K562 (cell line): ENCODE measurements around the gene CORO6. TPM values are rescaled to one million over a fixed set of nuclear protein-coding genes. Genes with fewer than 3 reads are reported as not detected.

ENCODE experiments used
- ATF1 ChIP-seq, 2 experiments: fragments of 450-650 bp in 1 of 2; IDR thresholded peaks; 2 replicates each; pipeline ENCODE4 v1.6.1; 2016; ENCODE audit warnings: missing compliant biosample characterization in 1 of 2, missing genetic modification characterization in 1 of 2
- BCL6 ChIP-seq: fragments of 250-450 bp; sonication (Bioruptor Pico); IDR thresholded peaks from 2 replicates; pipeline ENCODE4 v1.4.0; 2020
- CEBPB ChIP-seq: fragments of 450-650 bp; IDR thresholded peaks from 2 replicates; pipeline ENCODE4 v1.6.1; 2016; ENCODE audit warnings: missing genetic modification characterization, missing compliant biosample characterization
- GABPB2 ChIP-seq: fragments of 250-450 bp; sonication (Bioruptor Pico); conservative IDR thresholded peaks from 2 replicates; pipeline ENCODE4 v1.5.1; 2021; ENCODE audit warnings: mild to moderate bottlenecking
- MAFK ChIP-seq: IDR thresholded peaks from 2 replicates; pipeline ENCODE4 v1.6.1; 2011; ENCODE audit warnings: low read length, improper control_type of control experiment
- MTF1 ChIP-seq: fragments of 250-450 bp; sonication (Bioruptor Pico); IDR thresholded peaks from 2 replicates; pipeline ENCODE4 v1.9.0; 2021; ENCODE audit warnings: moderate library complexity, mild to moderate bottlenecking, inconsistent platforms, borderline replicate concordance
- NELFE ChIP-seq: IDR thresholded peaks from 2 replicates; pipeline ENCODE4 v1.6.1; 2011; ENCODE audit warnings: mild to moderate bottlenecking; ENCODE audit not compliant: insufficient read depth, insufficient read length
- NFE2 ChIP-seq: IDR thresholded peaks from 2 replicates; pipeline ENCODE4 v1.6.1; 2014; ENCODE audit warnings: antibody characterized with exemption, low read depth
- NR2F6 ChIP-seq: fragments of 450-650 bp; formaldehyde crosslinking; IDR thresholded peaks from 2 replicates; pipeline ENCODE4 v1.4.0; 2020; ENCODE audit warnings: mild to moderate bottlenecking
- SRSF7 ChIP-seq: fragments of 200-400 bp; formaldehyde crosslinking; optimal IDR thresholded peaks from 2 replicates; pipeline ENCODE3; 2017; ENCODE audit warnings: mild to moderate bottlenecking, low read depth, low read length
- STAG1 ChIP-seq: sonication (generic); formaldehyde crosslinking; IDR thresholded peaks from 2 replicates; pipeline ENCODE4 v1.5.0; 2020; ENCODE audit warnings: missing genetic modification reagents, borderline replicate concordance
- STAT5A ChIP-seq: IDR thresholded peaks from 2 replicates; pipeline ENCODE4 v1.6.1; 2012; ENCODE audit warnings: low read length, inconsistent platforms, borderline replicate concordance
- STAT5B ChIP-seq: fragments of 250-450 bp; sonication (Bioruptor Pico); IDR thresholded peaks from 2 replicates; pipeline ENCODE4 v1.8.0; 2021; ENCODE audit warnings: mild to moderate bottlenecking, inconsistent platforms
- TAF7 ChIP-seq: fragments of 450-650 bp; IDR thresholded peaks from 2 replicates; pipeline ENCODE4 v1.6.1; 2016; ENCODE audit warnings: missing genetic modification characterization, missing compliant biosample characterization
- U2AF1 ChIP-seq: fragments of 200-400 bp; formaldehyde crosslinking; optimal IDR thresholded peaks from 2 replicates; pipeline ENCODE3; 2017; ENCODE audit warnings: mild to moderate bottlenecking, low read depth, low read length, moderate library complexity
- ZKSCAN8 ChIP-seq: fragments of 200-800 bp; sonication (Bioruptor generic); IDR thresholded peaks from 2 replicates; pipeline ENCODE4 v1.6.1; 2016; ENCODE audit warnings: missing genetic modification characterization, missing compliant biosample characterization
- ZNF41 ChIP-seq: fragments of 250-450 bp; sonication (Bioruptor Pico); conservative IDR thresholded peaks from 2 replicates; pipeline ENCODE4 v1.4.0; 2020; ENCODE audit warnings: mild to moderate bottlenecking
- polyA plus RNA-seq, 8 experiments: library from polyadenylated mRNA; depleted of rRNA in 4 of 8; stranded (reverse) in 5 of 8; unstranded in 3 of 8; fragments of >200 nt; fragmentation: Nextera tagmentation in 2 of 8; fragmentation: Illumina TruSeq in 1 of 8; extraction: Ambion mirVana in 2 of 8; extraction: Trizol in 1 of 8; gene quantifications; 2 replicates each; pipeline versions ENCODE4 v1.2.1 to v1.2.3, GENCODE V29; 2011 to 2014; ENCODE audit warnings: inconsistent platforms in 1 of 8, missing spikeins in 1 of 8
- total RNA-seq, 7 experiments: library from RNA; depleted of rRNA in 6 of 7; stranded (reverse); fragments of >200 nt in 6 of 7; fragmentation: Illumina TruSeq in 2 of 7; extraction: Trizol in 2 of 7; gene quantifications; 2 replicates each; pipeline versions ENCODE4 v1.2.1 to v1.2.3, GENCODE V29; 2011 to 2021; ENCODE audit warnings: low replicate concordance in 1 of 7
- TF ChIP-seq, protein P1 (sequence below): fragments of 250-450 bp; sonication (Bioruptor Pico); IDR thresholded peaks from 2 replicates; pipeline ENCODE4 v1.6.1; 2021; ENCODE audit warnings: mild to moderate bottlenecking
- TF ChIP-seq, protein P2 (sequence below): fragments of 250-450 bp; sonication (Bioruptor Pico); IDR thresholded peaks from 2 replicates; pipeline ENCODE4 v1.5.1; 2021; ENCODE audit warnings: mild to moderate bottlenecking
- TF ChIP-seq, protein P3 (sequence below): fragments of 450-650 bp; IDR thresholded peaks from 2 replicates; pipeline ENCODE4 v1.6.1; 2016; ENCODE audit warnings: antibody characterized with exemption
- TF ChIP-seq, protein P4 (sequence below), 2 experiments: IDR thresholded peaks; 2 replicates each; pipeline ENCODE4 v1.6.1; 2011; ENCODE audit warnings: borderline replicate concordance in 1 of 2, control low read depth in 1 of 2, low read depth in 1 of 2, low read length in 1 of 2, mild to moderate bottlenecking in 1 of 2, mixed read lengths in 1 of 2, moderate library complexity in 1 of 2; ENCODE audit not compliant: insufficient read depth in 1 of 2, insufficient read length in 1 of 2, poor library complexity in 1 of 2, severe bottlenecking in 1 of 2; ENCODE audit errors: extremely low read depth in 1 of 2

CORO6 gene
- total and polyA plus RNA-seq, 9 of the 15 experiments (the other 6 are each of a cell fraction or from before 2014, with no cell fraction given) = 0.04 to 11.9 (median 2.4) TPM

DNA sequence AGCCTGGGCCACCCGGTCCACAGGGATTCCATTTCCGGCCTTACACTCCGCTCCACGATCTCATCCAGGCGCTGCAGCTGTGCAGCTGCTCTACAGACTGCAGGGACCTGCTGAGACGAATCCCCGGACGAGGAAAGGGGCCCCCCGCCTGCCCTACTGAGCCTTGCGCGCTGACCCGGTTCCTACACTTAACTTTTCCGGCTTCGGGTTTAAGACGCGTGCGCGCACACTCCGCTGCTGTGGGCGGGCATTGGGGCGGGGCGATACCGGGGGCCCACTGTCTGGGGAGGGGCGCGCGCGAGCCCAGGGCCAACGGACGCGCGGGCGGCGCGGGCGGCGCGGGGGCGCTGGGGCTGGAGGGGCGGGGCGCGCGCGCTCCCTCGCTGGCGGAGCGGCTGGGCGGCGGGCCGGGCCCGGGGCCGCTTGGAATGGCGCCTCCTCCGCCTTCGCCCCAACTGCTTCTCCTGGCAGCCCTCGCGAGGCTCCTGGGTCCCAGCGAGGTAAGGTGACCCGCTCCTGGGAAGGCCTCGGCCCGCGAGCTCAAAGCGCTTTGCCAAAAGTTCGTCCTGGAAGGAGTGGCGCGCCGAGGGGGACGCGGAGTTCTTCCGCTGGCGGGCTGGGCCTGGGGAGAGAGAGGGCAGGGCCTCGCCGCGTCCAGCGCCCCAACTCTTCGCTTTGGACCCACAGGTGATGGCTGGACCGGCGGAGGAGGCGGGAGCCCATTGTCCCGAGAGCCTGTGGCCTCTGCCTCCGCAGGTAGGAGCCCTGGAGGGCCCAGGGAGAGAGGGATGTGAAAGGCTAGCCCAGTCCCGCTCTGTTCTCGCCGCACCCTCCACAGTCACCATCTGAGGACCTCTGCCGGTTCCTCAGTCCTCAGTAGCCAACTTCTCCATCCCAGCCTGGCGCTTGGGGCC is 54.1 kb downstream of the CORO6 start, which contains the start of gene TP53I13 (continued):
- no peak for TF ChIP-seq ZKSCAN8 (CRISPR knock-in tag)
- TF ChIP-seq STAT5A = no peak
- TF ChIP-seq, protein P1, sequence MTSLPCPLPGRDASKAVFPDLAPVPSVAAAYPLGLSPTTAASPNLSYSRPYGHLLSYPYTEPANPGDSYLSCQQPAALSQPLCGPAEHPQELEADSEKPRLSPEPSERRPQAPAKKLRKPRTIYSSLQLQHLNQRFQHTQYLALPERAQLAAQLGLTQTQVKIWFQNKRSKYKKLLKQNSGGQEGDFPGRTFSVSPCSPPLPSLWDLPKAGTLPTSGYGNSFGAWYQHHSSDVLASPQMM = no peak
- TF ChIP-seq, protein P2, sequence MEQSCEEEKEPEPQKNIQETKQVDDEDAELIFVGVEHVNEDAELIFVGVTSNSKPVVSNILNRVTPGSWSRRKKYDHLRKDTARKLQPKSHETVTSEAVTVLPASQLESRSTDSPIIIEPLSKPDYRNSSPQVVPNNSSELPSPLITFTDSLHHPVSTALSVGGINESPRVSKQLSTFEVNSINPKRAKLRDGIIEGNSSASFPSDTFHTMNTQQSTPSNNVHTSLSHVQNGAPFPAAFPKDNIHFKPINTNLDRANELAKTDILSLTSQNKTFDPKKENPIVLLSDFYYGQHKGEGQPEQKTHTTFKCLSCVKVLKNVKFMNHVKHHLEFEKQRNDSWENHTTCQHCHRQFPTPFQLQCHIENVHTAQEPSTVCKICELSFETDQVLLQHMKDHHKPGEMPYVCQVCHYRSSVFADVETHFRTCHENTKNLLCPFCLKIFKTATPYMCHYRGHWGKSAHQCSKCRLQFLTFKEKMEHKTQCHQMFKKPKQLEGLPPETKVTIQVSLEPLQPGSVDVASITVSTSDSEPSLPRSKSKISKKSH (CRISPR knock-in tag) = no peak
- TF ChIP-seq CEBPB (tag) = no peak
- TF ChIP-seq MTF1 (CRISPR knock-in tag) = no peak
- no peak for TF ChIP-seq SRSF7
- no peak for TF ChIP-seq TAF7 (tag)
- TF ChIP-seq STAG1 (CRISPR knock-in tag) = no peak
- TF ChIP-seq MAFK = no peak
- no peak for TF ChIP-seq GABPB2 (CRISPR knock-in tag)
- no peak for TF ChIP-seq NELFE
- no peak for TF ChIP-seq STAT5B (CRISPR knock-in tag)
- TF ChIP-seq, protein P3, sequence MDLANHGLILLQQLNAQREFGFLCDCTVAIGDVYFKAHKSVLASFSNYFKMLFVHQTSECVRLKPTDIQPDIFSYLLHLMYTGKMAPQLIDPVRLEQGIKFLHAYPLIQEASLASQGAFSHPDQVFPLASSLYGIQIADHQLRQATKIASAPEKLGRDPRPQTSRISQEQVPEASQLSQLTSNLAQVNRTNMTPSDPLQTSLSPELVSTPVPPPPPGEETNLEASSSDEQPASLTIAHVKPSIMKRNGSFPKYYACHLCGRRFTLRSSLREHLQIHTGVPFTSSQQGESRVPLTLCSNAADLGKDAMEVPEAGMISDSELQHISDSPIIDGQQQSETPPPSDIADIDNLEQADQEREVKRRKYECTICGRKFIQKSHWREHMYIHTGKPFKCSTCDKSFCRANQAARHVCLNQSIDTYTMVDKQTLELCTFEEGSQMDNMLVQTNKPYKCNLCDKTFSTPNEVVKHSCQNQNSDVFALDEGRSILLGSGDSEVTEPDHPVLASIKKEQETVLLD = no peak
- TF ChIP-seq ATF1 (CRISPR knock-in tag; IDR thresholded peaks at IDR 0.05) = no peak
- TF ChIP-seq ATF1 (tag; IDR thresholded peaks at IDR 0.05) = no peak
- TF ChIP-seq, protein P4, sequence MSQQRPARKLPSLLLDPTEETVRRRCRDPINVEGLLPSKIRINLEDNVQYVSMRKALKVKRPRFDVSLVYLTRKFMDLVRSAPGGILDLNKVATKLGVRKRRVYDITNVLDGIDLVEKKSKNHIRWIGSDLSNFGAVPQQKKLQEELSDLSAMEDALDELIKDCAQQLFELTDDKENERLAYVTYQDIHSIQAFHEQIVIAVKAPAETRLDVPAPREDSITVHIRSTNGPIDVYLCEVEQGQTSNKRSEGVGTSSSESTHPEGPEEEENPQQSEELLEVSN (IDR thresholded peaks at IDR 0.05; ENCODE audit: borderline replicate concordance in 1 of 2, extremely low read depth in 1 of 2, insufficient read depth in 1 of 2, insufficient read length in 1 of 2, low read depth in 1 of 2, low read length in 1 of 2, poor library complexity in 1 of 2, severe bottlenecking in 1 of 2) = no peak
- TF ChIP-seq ZNF41 = no peak
- no peak for TF ChIP-seq NFE2
- TF ChIP-seq NR2F6 (CRISPR knock-in tag) = no peak
- no peak for TF ChIP-seq BCL6 (CRISPR knock-in tag)
- TF ChIP-seq U2AF1 = no peak
